OCI-LY1 (cell line): ENCODE measurements around the gene OSTN.

Experiments used
- H2AFZ ChIP-seq: fragments of 200-600 bp; sonication (generic), shearing (Covaris generic); 2 replicates; pipeline ENCODE4 v1.6.0; 2014; ENCODE audit warnings: antibody characterized with exemption, mild to moderate bottlenecking, low read length
- H3F3A ChIP-seq: fragments of 200-600 bp; sonication (generic), shearing (Covaris generic); 2 replicates; pipeline ENCODE4 v1.6.0; 2014; ENCODE audit warnings: mild to moderate bottlenecking, antibody characterized with exemption, low read length, moderate library complexity; ENCODE audit not compliant: insufficient read depth
- H3K27ac ChIP-seq: fragments of 200-600 bp; sonication (generic); 2 replicates; pipeline ENCODE4 v1.5.1; 2014; ENCODE audit warnings: low read length, mixed run types, mild to moderate bottlenecking, low read depth; ENCODE audit not compliant: poor library complexity, severe bottlenecking
- H3K27me3 ChIP-seq: fragments of 200-600 bp; sonication (generic); 2 replicates; pipeline ENCODE4 v1.6.0; 2014; ENCODE audit warnings: antibody characterized with exemption, mild to moderate bottlenecking, low read length, moderate library complexity; ENCODE audit not compliant: insufficient read depth
- H3K36me3 ChIP-seq: fragments of 200-600 bp; sonication (generic); 2 replicates; pipeline ENCODE4 v1.6.1; 2014; ENCODE audit warnings: mild to moderate bottlenecking, antibody characterized with exemption, low read length, moderate library complexity, mixed read lengths; ENCODE audit not compliant: insufficient read depth
- H3K4me1 ChIP-seq: fragments of 200-600 bp; sonication (generic); 2 replicates; pipeline ENCODE4 v1.5.1; 2014; ENCODE audit warnings: mild to moderate bottlenecking, low read length, moderate library complexity; ENCODE audit not compliant: insufficient read depth, severe bottlenecking
- H3K4me2 ChIP-seq: fragments of 200-600 bp; sonication (generic), shearing (Covaris generic); 2 replicates; pipeline ENCODE4 v1.6.1; 2014; ENCODE audit warnings: low read length
- H3K4me3 ChIP-seq: fragments of 200-600 bp; sonication (generic); 2 replicates; pipeline ENCODE4 v1.5.1; 2014; ENCODE audit warnings: low read length, low read depth, mild to moderate bottlenecking, mixed read lengths; ENCODE audit not compliant: poor library complexity, severe bottlenecking
- H3K79me2 ChIP-seq: fragments of 200-600 bp; shearing (Covaris generic); 2 replicates; pipeline ENCODE4 v1.6.1; 2016; ENCODE audit warnings: mixed run types, low read length, mixed read lengths; ENCODE audit not compliant: insufficient read depth
- H3K9ac ChIP-seq: fragments of 200-600 bp; sonication (generic), shearing (Covaris generic); 2 replicates; pipeline ENCODE4 v1.6.1; 2014; ENCODE audit warnings: mild to moderate bottlenecking, low read length, mixed read lengths
- H3K9me2 ChIP-seq: fragments of 200-600 bp; sonication (generic), shearing (Covaris generic); 2 replicates; pipeline ENCODE4 v1.6.1; 2014; ENCODE audit warnings: low read depth, mild to moderate bottlenecking, low read length, mixed read lengths
- H3K9me3 ChIP-seq: fragments of 200-600 bp; shearing (Covaris generic); 2 replicates; pipeline ENCODE4 v1.6.1; 2014; ENCODE audit warnings: low read length, mixed read lengths
- H4K20me1 ChIP-seq: fragments of 200-600 bp; sonication (generic), shearing (Covaris generic); 2 replicates; pipeline ENCODE4 v1.6.0; 2016; ENCODE audit warnings: mild to moderate bottlenecking, low read length; ENCODE audit not compliant: insufficient read depth
- CTCF ChIP-seq: fragments of 200-600 bp; sonication (generic), shearing (Covaris generic); IDR thresholded peaks from 2 replicates; pipeline ENCODE4 v1.5.1; 2017; ENCODE audit warnings: mild to moderate bottlenecking, antibody characterized with exemption, low read length, moderate library complexity, mixed read lengths
- EZH2 ChIP-seq: fragments of 200-600 bp; sonication (generic), shearing (Covaris generic); IDR thresholded peaks from 2 replicates; pipeline ENCODE4 v1.8.0; 2017; ENCODE audit warnings: borderline replicate concordance, mixed run types, mild to moderate bottlenecking, antibody characterized with exemption, low read length, moderate library complexity, mixed read lengths

The OSTN gene

GRCh38 chr3:191298846-191299245, 99.8 kb downstream of the OSTN start:
- H3K27ac ChIP-seq, result no peak overlapping the region
- no peaks in the 10 kb centered on the region for H3K9me3 ChIP-seq
- peaks cover 26% of the 10 kb centered on the region for H3K4me1 ChIP-seq
- H3K79me2 ChIP-seq, result no peaks in the 10 kb centered on the region
- H4K20me1 ChIP-seq, result no peaks in the 10 kb centered on the region
- no peaks in the 10 kb centered on the region for H3K36me3 ChIP-seq
- H2AFZ ChIP-seq, result no peak overlapping the region
- no peak overlapping the region for H3K9ac ChIP-seq
- no peak overlapping the region for H3K4me3 ChIP-seq
- H3K27me3 ChIP-seq, result no peaks in the 10 kb centered on the region
- TF ChIP-seq EZH2 (no peak), CTCF (no peak)
- no peaks in the 10 kb centered on the region for H3F3A ChIP-seq
- no peak overlapping the region for H3K4me2 ChIP-seq
- H3K9me2 ChIP-seq, result no peaks in the 10 kb centered on the region

- Histone ChIP-seq H3K4me1 (peaks cover 23% of the 10 kb centered on the region), H3K9ac (no peak overlapping the region), H3K9me2 (no peaks in the 10 kb centered on the region), H3K4me3 (no peak overlapping the region), H3K9me3 (no peaks in the 10 kb centered on the region), H2AFZ (no peak overlapping the region), H3K27ac (peak overlapping the region; percentile 27), H3K4me2 (no peak overlapping the region), H3F3A (no peaks in the 10 kb centered on the region), H3K27me3 (no peaks in the 10 kb centered on the region), H3K79me2 (no peaks in the 10 kb centered on the region), H3K36me3 (no peaks in the 10 kb centered on the region), H4K20me1 (no peaks in the 10 kb centered on the region)
- no peak for TF ChIP-seq EZH2
- no peak for TF ChIP-seq CTCF
These were observed 101.4 kb downstream of the OSTN start for GRCh38 chr3:191300422-191300821.

GRCh38 chr3:191301017-191301416, 102.0 kb downstream of the OSTN start:
- peak overlapping the region; percentile 10; the same call in 1 of the 2 replicates for H2AFZ ChIP-seq
- no peaks in the 10 kb centered on the region for H3K9me3 ChIP-seq
- H4K20me1 ChIP-seq, result no peaks in the 10 kb centered on the region
- no peaks in the 10 kb centered on the region for H3K36me3 ChIP-seq
- no peaks in the 10 kb centered on the region for H3K27me3 ChIP-seq
- H3F3A ChIP-seq, result no peaks in the 10 kb centered on the region
- H3K79me2 ChIP-seq, result no peaks in the 10 kb centered on the region
- H3K4me2 ChIP-seq, result no peak overlapping the region
- H3K4me1 ChIP-seq, result peaks cover 19% of the 10 kb centered on the region
- no peaks in the 10 kb centered on the region for H3K9me2 ChIP-seq
- TF ChIP-seq EZH2, result no peak
- no peak for TF ChIP-seq CTCF
- H3K9ac ChIP-seq, result no peak overlapping the region
- H3K27ac ChIP-seq, result peak overlapping the region; percentile 27
- no peak overlapping the region for H3K4me3 ChIP-seq
